ENCODE data around the gene PRRC2C. TPM values are rescaled to one million over a fixed set of nuclear protein-coding genes. Genes with fewer than 3 reads are reported as not detected.

PRRC2C gene
- polyA plus RNA-seq, 1 donor from 2014 or later: 42.4 TPM

- Histone ChIP-seq H4K20me1 (ENCODE audit: insufficient read depth) (no peaks in the 10 kb centered on the region), H3F3A (ENCODE audit: insufficient read depth, low read length, poor library complexity, severe bottlenecking) (no peaks in the 10 kb centered on the region), H2AFZ (ENCODE audit: low read depth, low read length) (no peak overlapping the region), H3K9me2 (ENCODE audit: insufficient read depth, low read length) (no peaks in the 10 kb centered on the region), H3K9ac (ENCODE audit: low read length) (no peak overlapping the region), H3K4me3 (ENCODE audit: low read length) (no peak overlapping the region), H3K9me3 (ENCODE audit: low read length) (no peaks in the 10 kb centered on the region), H3K36me3 (ENCODE audit: insufficient read depth, low read length) (peaks cover 6% of the 10 kb centered on the region), H3K4me2 (ENCODE audit: low read length) (no peak overlapping the region), H3K79me2 (replicated peaks; ENCODE audit: insufficient read depth, low read length) (no peaks in the 10 kb centered on the region), H3K27me3 (ENCODE audit: insufficient read depth, low read depth, low read length) (no peaks in the 10 kb centered on the region), H3K27ac (ENCODE audit: low read length) (no peak overlapping the region)
- TF ChIP-seq CTCF (IDR thresholded peaks at IDR 0.05; ENCODE audit: poor library complexity, severe bottlenecking) (no peak), EZH2 (IDR thresholded peaks at IDR 0.05; ENCODE audit: borderline replicate concordance, insufficient read depth, low read length, poor library complexity, severe bottlenecking) (no peak), EP300 (conservative IDR thresholded peaks at IDR 0.05; ENCODE audit: poor library complexity, severe bottlenecking) (no peak), POLR2AphosphoS5 (IDR thresholded peaks at IDR 0.05) (no peak), REST (IDR thresholded peaks at IDR 0.05; ENCODE audit: borderline replicate concordance) (no peak), SMC3 (conservative IDR thresholded peaks at IDR 0.05; ENCODE audit: poor library complexity) (no peak), RAD21 (conservative IDR thresholded peaks at IDR 0.05) (no peak), TAF1 (IDR thresholded peaks at IDR 0.05; ENCODE audit: low read depth) (no peak), MXI1 (conservative IDR thresholded peaks at IDR 0.05; ENCODE audit: poor library complexity, severe bottlenecking) (no peak)
These were observed 47.2 kb downstream of the PRRC2C start for GRCh38 chr1:171532520-171532919.

- H3K9me3 ChIP-seq (ENCODE audit: low read length): no peaks in the 10 kb centered on the region
- TF ChIP-seq TAF1 (IDR thresholded peaks at IDR 0.05; ENCODE audit: low read depth) (no peak), POLR2AphosphoS5 (IDR thresholded peaks at IDR 0.05) (no peak), RAD21 (conservative IDR thresholded peaks at IDR 0.05) (no peak), MXI1 (conservative IDR thresholded peaks at IDR 0.05; ENCODE audit: poor library complexity, severe bottlenecking) (no peak), EP300 (conservative IDR thresholded peaks at IDR 0.05; ENCODE audit: poor library complexity, severe bottlenecking) (no peak), SMC3 (conservative IDR thresholded peaks at IDR 0.05; ENCODE audit: poor library complexity) (no peak), EZH2 (IDR thresholded peaks at IDR 0.05; ENCODE audit: borderline replicate concordance, insufficient read depth, low read length, poor library complexity, severe bottlenecking) (no peak), CTCF (IDR thresholded peaks at IDR 0.05; ENCODE audit: poor library complexity, severe bottlenecking) (no peak), REST (IDR thresholded peaks at IDR 0.05; ENCODE audit: borderline replicate concordance) (no peak)
- H3K4me3 ChIP-seq (ENCODE audit: low read length): no peak overlapping the region
- H3K27me3 ChIP-seq (ENCODE audit: insufficient read depth, low read depth, low read length): no peaks in the 10 kb centered on the region
- H3K4me2 ChIP-seq (ENCODE audit: low read length): no peak overlapping the region
- no peak overlapping the region for H2AFZ ChIP-seq (ENCODE audit: low read depth, low read length)
- H3F3A ChIP-seq (ENCODE audit: insufficient read depth, low read length, poor library complexity, severe bottlenecking): no peaks in the 10 kb centered on the region
- H3K79me2 ChIP-seq (replicated peaks; ENCODE audit: insufficient read depth, low read length): no peaks in the 10 kb centered on the region
- H3K9ac ChIP-seq (ENCODE audit: low read length): no peak overlapping the region
- H3K36me3 ChIP-seq (ENCODE audit: insufficient read depth, low read length): peaks cover 15% of the 10 kb centered on the region
- H3K27ac ChIP-seq (ENCODE audit: low read length): no peak overlapping the region
- no peaks in the 10 kb centered on the region for H4K20me1 ChIP-seq (ENCODE audit: insufficient read depth)
- no peaks in the 10 kb centered on the region for H3K9me2 ChIP-seq (ENCODE audit: insufficient read depth, low read length)
These were observed 60.2 kb downstream of the PRRC2C start for GRCh38 chr1:171545523-171545922.
